Measurements from ENCODE around the gene TMEM8B.

The TMEM8B gene

DNA sequence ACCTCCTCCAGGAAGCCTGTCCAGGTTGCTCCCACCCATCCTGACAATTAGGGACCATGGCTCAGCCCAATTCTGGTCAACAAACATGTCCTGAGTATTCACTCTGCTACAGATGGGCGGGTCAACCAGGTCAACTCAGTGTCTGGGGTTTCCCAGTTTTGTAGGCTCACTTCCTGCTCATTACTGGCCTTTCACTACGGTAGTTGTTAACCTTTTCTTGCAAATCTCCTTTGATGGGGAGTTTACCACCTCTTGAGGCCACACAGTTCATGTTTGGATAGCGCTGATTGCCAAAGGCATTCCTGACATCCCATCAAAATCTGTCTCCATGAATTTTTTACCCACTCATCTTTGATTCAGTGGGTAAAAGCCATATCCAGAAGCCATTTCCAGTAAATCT, 13.8 kb downstream of the TMEM8B start:
- DNase-seq, result no peak

DNA sequence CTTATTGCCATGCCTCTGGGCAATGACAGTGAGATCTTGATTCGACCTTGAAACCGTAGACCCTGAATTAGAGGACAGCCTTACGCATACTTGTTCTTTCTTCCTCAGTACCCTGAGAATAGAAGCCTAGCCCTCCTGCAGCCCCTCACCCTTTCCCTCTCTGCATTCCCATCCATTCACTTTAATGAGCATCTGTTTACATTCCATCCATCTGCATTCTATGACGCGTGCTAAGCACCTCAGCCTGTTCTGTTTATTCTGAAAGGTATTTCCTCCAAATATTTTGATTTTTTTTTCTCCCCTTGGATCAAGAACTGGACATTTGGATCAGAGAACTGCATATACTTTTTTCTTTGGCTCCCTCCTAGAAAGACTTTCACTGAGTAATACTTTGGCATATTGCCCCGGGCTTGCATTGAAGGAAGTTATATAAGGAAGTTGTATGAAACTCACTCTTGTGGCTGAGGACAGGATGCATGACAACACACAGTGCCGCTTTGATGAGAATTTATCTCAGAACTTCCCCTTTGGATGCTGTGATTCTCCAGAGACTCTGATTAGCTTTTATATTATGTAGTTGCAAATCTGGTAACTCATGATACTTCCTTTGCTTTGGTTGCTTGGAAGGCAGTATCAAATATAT, 15.7 kb downstream of the TMEM8B start:
- DNase-seq, result no peak

DNA sequence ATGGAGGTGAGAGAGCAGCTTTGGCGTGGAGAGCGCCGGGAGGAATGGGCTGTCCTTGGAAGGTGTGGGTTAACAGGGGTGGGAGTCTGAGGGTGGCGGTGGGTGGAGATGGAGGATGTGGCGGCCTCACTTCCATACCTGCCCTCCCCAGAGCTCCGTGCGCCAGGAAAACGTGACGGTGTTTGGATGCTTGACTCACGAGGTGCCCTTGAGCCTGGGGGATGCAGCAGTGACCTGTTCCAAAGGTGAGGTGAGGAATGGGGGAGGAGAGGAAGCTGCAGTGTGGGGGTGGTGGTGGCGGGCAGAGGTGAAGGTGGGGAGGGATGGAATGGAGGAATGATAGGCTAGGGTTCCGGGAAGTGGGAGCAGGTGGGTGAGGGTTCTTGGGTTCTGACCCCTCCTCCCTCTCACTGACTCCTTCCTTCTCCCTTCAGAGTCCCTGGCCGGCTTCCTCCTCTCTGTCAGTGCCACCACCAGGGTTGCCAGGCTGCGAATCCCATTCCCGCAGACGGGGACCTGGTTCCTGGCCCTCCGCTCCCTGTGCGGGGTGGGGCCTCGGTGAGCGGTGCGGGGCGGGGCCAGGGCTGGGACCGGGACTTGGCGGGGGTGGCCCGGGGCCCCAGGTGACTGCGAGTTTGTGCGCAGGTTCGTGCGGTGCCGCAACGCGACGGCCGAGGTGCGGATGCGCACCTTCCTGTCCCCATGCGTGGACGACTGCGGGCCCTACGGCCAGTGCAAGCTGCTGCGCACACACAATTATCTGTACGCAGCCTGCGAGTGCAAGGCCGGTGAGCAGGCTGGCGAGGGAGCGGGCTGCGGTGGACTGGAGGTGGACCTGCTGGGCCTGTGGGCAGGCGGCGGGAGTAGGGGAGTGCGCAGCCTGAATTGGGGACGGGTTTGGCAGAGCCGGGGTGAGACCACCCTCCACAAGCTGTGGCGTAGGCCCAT, 17.1 kb downstream of the TMEM8B start:
- DNase-seq, result no peak

DNA sequence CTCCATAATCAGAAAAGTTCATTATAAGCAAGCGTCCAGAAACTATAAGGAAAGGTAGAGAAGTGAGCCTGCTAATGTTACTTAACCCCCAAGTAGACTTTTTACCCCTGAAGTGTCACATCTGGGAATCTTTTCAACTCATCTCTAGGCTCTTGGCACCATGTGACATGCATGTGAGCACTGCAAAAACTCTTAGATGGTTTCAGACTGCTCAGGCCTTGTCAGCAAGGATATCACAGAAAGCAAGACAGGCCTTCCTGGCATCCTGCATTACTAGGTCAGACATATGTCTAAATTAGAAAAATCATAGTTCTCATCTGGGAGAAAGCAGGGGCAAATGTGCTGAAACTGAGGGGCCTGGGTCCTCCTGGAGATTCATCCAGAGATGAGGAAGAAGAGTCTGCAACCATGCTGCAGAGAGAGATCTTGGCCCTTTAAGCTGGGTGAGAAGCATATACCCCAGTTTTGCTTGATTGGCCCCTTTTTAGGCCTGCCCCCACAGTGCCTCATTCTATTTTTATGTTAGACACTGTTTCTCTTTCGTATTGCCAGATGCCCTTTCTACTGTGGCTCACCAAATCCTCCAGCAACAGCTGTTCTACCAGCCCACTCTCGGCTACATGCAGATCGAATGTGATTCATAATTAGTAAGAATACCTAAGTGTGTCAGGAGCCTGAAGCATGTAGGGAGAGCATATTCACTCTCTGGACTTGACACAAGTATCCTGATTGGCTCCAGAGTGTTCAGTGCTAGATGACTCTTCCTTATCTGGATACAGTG, 19.0 kb downstream of the TMEM8B start:
- no peak for DNase-seq

DNA sequence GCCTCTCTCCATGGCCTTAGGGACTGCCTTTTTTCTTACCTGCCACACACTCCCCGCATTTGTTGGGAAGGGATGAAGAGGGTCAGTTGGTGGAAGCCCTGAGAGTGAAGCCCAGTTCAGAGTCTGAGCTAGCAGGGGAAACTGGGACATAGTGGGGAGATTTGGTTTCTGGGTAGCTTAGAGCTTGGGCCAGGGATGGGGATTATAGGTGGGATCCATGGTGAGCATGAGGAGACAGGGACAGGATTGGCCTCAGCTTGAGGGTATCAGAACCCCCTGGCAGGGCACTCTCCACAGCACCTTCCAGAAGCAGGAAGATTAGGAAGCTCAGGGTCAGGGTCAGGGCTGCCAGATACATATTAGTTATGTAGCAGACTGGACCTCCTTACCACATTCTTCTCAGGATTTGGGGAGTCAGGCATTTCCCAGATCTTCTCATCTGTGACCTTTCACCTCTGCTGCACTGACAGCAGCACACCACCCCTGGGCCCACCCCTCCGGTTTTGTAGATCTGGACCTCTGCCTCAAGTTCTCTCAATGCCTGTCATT, 23.3 kb downstream of the TMEM8B start:
- DNase-seq, result no peak

DNA sequence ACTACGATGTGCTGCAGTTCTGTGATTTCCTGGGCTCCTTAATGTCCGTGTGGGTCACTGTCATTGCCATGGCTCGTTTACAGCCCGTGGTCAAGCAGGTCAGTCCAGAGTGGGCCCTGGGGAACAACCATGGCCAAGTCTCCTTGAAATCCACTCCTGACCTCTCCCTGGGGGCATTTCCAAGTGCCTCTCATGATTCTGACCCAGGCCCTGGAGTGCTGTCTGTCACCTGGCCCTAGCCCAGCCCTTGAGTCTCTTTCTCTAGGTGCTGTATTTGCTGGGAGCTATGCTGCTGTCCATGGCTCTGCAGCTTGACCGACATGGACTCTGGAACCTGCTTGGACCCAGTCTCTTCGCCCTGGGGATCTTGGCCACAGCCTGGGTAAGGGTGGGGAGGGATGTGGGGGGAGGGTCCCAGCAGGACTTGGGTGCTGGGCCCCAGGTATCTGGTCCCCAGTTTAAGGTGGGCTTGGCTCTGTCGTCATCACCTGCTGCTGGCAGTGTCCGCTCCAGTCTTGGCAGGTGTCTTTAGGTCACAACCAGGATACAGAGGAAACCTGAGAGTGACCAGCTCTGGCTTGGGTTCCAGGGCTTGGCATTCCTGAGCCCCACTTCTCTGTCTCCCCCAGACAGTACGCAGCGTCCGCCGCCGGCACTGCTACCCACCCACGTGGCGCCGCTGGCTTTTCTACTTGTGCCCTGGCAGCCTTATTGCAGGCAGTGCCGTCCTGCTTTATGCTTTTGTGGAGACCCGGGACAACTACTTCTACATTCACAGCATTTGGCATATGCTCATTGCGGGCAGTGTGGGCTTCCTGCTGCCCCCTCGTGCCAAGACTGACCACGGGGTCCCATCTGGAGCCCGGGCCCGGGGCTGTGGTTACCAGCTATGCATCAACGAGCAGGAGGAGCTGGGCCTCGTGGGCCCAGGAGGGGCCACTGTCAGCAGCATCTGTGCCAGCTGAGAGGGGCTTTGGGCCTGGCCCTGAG, 24.1 kb downstream of the TMEM8B start:
- no peak for DNase-seq

DNA sequence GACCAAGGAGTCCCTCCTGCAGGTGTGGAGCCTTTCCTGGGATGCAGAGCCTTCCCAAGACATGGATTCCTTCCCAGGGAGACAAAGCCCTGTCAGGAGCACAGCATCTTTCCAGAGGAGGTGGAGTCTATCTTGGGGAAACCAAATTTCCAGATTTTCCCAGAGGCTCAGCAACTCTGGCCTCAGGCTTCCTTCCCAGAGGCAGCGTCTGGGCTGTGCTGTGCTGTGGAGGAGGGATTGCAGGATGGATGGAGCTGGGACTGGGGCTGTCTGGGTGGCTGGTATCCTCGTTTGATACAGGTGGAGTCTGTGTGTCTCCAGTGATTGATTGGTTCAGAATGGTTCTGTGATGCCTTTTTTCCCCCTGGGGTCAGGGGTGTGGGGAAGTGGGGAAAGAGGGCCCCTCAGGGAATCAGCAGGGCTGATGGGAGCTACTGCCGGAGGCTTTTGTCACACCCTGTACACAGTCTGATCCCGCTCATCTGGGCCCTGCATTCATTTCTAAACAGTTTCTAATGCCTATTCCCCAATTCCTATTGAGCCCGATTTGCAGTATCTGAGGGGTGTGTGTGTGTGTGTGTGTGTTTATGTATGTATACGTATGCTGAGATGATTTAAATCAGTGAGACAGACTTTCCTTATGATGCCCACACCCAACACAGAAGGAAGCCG, 25.2 kb downstream of the TMEM8B start:
- DNase-seq, result no peak

DNA sequence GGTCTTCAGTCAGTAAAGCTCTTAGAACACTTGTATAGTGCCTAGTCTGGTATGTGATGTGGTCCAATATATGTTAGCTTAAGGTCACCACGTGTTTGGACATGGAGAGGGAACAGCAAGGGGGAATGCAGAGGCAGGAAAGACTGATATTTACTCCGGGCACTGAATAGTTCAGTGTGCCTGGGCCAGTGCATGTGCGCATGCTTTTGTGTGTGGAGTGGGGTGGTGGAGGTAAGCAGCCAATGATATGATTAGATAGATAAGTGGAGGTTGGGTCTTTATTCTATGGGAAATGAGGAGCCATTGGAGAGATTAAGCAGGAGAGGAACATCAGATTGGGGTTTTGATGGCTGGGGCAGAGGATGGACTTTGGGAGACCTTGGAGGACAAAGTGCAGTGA, 27.2 kb downstream of the TMEM8B start:
- no peak for DNase-seq

DNA sequence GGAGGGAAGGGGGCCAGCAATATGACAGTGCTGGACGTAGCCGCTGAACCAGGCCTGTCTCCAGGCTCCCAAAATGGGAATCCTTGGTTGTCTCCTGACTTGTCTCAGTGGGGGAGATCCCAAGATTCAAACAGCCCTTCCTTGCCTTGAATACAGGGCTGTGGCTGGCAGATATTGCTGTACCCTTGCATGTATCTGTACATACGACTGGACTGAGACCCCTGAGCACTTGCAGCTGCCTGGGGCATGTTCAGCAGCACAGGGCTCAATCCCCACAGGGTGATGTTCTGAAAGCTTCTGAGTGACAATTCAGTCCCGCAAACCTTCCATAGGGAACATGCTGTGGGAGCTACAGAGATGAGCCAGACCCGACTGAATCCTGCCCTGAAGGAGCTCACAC, 27.9 kb downstream of the TMEM8B start:
- DNase-seq, result no peak

DNA sequence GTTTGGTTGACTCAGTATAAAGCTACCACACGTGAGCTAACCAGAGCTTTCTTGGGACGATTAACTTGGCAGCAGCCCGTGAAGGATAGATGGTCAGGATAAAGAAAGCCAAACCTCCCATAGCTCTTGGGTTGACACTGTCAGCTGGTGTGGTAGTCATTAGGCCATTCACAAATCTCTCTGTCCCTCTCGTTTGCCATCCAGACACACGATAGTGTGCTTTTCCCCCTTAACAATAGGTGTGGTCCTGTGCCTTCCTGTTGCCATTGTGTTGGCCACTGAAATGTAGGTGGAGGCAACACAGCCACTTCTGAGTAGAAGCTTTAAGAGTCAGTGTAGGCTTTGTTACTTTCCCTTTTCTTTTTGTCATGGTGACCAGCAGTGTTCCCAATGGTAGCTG, 29.4 kb downstream of the TMEM8B start:
- DNase-seq, result no peak

DNA sequence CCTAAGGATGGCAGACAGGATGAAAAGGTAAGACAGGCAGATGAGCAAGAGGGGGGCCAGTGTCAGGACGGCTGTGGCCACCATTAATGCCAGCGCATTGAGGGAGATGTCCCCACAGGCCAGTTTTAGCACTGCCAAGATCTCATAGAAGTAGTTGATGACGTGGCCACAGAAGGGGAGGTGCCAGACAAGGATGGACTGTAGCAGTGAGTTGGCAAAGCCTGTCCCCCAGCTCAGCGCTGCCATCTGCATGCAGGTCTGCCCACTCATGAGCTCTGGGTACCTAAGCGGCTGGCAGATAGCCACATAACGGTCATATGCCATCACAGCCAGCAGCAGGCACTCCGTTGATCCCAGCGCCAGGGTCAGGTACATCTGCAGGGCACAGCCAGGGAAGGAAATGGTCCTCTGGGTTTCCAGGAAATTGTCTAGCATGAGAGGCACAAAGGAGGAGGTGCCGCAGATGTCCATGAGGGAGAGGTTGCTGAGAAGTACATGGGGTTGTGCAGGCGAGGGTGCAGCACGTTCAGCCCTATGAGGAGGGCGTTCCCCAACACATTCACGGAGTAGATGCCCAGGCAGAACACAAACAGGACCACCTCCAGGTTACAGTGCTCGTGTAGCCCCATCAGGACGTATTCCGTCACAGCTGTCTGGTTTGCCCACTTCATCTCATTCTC, 30.4 kb downstream of the TMEM8B start:
- DNase-seq, result no peak

DNA sequence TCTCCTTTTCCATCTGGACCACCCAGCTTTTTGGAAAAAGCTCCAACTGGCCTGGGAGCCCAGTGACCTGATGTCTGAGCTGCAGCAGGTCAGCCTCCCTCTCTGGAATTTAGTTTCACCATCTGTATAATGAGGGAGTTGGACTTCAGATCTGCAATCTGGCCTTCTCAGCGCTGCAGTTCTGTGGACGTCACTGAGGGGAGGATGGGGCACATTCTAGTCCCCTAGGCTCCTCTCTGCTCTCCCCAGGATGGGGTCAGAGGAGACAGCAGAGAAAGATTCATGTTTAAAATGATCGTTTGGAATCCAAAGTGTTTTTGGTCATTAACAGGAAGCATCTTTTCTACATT, 30.9 kb downstream of the TMEM8B start:
- DNase-seq, result no peak

DNA sequence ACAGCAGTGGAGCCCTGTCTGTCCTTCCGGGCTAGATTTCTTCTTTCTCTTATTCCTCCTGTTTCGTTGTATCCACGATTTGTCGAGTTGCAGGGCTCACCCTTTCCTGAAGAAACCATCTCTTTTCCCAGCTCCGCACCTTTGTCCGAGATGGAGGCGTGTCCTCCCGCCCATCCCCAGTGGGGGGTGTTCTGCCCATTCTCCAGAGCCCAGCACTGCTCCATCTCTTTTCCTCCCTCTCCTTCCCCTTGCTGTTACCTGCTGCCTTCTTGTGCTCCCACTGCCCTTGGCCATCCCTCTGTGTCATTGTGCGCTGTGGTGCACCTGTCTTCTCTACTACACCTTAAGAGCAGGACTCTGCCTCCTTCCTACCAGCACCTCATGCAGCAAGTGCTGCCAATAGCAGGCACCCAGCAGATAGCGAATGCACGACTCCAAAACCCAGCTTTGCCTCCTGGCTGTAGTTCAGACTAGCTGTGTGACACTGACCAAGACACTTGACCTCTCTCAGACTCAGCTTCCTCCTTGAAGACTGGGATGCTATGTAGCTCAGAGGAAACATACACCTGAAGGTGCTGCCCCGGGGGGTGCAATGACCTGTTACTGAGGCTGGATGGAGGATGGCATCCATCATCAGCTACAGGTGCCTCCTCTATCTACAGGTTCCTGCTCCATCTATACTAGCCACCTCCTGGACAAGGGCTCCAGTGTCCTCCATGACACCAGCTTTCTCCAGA, 32.3 kb downstream of the TMEM8B start:
- DNase-seq, result no peak

DNA sequence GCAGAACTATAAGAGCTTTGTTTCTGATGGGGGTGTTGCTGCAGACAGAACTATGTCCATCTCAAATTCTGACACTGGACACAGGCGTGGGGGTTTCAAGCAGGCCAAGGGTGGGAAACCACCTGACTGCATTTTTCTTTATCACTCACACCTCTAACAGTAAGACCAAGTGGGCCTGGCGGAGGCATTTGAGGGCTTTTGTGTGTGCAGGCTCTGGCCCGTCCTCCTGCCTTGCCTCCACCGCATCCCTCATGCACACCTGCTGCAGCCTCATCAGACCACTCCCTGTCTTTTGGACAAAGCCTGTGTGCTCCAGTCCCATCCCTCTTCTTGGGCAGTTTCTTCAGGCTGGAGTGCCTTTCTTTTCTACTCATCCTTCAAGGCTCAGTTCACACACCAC, 33.3 kb downstream of the TMEM8B start:
- no peak for DNase-seq

DNA sequence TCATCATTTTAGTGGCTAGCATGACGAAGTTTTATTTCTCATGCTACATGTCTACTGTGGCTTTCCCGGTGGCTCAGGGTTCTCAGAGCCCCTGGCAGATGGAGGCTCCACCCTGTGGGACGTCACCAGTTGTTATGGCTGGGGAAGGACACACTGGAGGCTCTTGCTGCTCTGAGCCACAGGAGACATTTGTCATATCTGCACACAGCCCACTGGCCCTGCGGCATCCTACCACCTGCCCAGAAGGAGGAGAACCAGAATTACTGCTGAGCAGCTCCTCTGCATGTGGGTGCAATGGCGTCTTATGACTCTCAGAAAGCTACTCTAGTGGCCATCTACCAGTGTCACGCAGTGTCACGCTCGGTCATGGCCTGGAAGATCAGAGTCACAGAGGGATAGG, 34.6 kb downstream of the TMEM8B start:
- no peak for DNase-seq

DNA sequence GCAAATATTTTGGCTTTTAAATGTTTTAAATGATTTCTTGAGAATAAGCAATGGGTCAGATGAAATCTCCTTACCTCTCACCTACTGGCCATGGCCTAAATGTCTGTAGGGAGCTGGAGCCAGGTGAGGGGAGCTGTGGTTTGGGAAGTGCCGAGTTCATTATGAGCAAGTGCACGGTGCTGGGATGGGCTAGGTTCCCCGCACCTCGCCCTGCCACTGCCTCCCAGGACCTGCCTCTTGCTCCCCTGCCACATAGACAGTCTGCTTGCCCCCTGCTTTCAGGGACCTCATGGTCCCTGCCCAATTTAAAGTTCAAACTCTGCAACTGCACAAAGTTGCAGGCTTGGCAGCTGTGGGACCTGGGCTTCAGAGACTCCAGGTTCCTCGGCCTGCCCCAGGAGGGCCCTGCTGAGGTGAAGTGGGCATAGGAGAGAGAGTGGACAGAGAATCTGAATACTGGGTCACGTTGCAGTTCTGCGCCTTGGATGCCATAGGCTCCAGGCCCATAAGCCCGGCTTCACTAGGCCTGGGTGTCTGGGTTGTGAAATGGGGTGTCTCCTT, 35.7 kb downstream of the TMEM8B start:
- no peak for DNase-seq

DNA sequence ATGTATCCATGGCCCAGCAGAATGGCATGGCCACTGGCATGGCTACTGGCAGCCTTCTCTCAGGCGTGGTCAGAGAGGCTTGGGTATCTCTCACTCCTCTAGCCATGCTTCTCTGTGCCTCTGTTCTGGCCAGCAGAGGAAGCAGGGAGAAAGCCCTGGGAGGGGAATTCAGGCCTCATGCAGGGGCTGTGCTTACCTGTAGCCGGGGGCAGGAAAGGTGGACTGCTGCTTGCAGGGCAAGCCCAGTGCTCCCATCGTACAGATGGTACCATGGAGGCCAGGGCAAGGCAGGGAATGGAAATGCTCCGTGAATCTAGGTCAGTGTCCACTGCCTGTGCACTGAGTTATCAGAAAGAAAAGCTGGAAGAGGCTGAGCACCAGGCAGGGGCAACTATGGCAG, 38.5 kb downstream of the TMEM8B start:
- no peak for DNase-seq

DNA sequence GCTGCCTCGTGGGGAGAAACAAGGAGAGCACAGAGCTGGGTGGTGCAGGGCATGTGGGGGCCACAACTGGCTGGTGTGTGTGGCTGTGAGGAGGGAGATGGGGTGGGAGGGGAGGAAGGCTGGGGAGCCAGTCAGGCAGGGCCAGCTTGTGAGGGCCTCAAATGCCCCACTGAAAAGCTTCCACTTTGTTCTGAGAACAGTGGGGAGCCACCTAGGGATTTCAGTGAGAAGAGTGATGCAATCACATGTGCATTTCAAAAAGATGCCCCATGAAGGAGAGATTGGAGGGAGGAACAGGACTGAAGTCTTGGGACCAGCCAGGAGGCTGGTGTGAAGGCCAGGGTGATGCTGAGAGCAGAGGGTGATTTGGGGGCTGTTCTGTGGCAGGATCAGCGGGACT, 39.9 kb downstream of the TMEM8B start:
- no peak for DNase-seq

DNA sequence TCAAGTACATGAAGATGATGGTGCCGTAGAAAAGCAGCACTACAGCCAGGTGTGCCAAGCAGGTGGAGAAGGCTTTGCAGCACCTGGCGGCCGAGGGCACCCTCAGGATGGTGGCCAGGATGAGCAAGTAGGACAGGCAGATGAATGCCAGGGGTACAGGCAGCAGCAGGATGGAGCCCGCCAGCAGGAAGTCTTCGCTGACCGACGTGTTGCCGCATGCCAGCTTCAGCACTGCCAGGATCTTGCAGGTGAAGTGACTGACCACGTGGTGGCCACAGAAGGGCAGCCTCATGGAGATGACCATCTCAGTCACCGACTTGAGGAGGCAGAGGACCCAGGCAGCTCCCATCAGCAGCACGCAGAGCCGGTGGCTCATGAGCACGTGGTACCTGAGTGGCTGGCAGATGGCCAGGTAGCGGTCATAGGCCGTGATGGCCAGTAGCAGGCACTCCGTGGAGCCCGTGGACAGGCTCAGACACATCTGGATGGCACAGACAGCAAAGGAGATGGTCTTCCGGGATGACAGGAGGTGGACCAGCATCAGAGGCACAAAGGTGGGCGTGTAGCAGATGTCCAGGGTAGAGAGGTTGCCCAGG, 40.7 kb downstream of the TMEM8B start:
- no peak for DNase-seq

Data from activated effector memory CD4-positive, alpha-beta T cell treated with Interleukin-2 at 50 U/mL for 16 hours (primary cell).